WI38 (cell line): Measurements from ENCODE around the gene LKAAEAR1.
A peak's percentile ranks its signal among the peaks of the same experiment; 100 is the strongest.

Experiments used
- H3K4me3 ChIP-seq: 2 replicates; pipeline ENCODE4 v1.5.1; 2011; ENCODE audit warnings: low read depth, mild to moderate bottlenecking, control low read depth, low read length
- TF ChIP-seq, protein P1 (sequence below): IDR thresholded peaks from 2 replicates; pipeline ENCODE4 v1.5.1; 2012; ENCODE audit warnings: low read depth, mild to moderate bottlenecking, control low read depth, low read length

The LKAAEAR1 gene

DNA sequence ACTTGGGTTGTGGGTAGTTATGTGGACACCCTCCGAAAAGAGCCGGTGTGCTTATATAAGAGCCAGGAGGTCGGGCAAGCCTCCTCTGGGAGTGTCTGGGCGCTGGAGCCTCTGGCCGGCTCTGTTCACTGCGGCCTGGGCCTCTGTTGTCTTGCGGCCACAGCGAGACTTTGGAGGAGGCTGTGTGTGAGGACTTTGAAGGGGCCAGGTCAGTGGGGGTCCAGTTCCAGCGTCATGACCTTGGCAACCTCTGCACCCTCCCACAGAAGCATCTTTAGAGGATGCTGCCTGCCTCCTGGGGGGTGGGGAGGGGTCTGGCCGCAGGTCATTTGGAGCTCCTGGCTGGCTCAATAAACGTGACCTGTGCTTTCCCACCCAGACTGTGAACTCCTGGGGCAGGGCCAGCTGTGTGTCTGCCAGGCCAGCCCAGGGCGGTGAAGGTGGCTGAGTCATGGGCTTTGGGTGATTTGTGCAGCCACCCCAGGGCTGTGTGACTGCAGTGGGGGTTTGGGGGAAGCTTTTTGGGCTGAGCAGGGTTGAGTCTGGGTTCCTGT is 20.0 kb downstream of the LKAAEAR1 start:
- H3K4me3 ChIP-seq, result peak overlapping the region; percentile 89
- TF ChIP-seq, protein P1, sequence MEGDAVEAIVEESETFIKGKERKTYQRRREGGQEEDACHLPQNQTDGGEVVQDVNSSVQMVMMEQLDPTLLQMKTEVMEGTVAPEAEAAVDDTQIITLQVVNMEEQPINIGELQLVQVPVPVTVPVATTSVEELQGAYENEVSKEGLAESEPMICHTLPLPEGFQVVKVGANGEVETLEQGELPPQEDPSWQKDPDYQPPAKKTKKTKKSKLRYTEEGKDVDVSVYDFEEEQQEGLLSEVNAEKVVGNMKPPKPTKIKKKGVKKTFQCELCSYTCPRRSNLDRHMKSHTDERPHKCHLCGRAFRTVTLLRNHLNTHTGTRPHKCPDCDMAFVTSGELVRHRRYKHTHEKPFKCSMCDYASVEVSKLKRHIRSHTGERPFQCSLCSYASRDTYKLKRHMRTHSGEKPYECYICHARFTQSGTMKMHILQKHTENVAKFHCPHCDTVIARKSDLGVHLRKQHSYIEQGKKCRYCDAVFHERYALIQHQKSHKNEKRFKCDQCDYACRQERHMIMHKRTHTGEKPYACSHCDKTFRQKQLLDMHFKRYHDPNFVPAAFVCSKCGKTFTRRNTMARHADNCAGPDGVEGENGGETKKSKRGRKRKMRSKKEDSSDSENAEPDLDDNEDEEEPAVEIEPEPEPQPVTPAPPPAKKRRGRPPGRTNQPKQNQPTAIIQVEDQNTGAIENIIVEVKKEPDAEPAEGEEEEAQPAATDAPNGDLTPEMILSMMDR, result no peak

DNA sequence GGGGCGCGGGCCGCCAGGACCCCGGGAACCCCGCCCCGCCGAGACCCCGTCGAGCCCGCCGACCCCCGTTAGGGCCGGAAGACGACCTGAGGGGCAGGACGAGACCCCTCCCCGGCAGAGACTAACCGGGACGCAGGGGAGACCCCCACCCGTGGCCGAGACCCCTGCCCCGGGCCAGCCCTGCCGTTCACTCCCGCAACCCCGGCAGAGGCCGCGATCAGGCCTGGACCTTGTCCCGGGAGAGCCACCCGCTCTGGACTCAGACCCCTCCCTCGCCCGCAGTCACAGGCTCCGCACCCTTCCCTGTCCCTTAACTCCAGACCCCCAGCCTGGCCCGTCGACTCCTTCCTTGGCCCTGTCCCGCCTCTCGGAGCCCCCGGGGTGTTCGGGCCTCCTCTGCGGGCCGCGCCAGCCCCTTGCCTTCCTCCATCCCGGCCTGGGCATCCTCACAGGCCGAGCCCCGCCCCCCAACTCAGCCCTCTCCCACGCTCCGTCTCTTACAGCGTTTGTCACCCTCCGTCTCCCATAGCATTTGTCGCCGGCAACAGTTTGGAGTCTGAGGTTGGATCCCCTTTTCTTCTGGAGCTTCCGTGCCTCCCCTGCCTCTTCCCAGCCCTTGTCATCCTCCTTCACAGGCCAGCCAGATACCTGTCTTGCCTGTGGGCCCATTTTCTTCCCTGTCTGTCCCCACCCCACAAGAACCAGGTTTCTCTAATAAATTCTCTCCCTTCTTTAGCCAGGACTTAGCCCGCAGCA is 20.6 kb downstream of the LKAAEAR1 start:
- TF ChIP-seq, protein P1, result no peak
- H3K4me3 ChIP-seq, result peak overlapping the region; percentile 89

DNA sequence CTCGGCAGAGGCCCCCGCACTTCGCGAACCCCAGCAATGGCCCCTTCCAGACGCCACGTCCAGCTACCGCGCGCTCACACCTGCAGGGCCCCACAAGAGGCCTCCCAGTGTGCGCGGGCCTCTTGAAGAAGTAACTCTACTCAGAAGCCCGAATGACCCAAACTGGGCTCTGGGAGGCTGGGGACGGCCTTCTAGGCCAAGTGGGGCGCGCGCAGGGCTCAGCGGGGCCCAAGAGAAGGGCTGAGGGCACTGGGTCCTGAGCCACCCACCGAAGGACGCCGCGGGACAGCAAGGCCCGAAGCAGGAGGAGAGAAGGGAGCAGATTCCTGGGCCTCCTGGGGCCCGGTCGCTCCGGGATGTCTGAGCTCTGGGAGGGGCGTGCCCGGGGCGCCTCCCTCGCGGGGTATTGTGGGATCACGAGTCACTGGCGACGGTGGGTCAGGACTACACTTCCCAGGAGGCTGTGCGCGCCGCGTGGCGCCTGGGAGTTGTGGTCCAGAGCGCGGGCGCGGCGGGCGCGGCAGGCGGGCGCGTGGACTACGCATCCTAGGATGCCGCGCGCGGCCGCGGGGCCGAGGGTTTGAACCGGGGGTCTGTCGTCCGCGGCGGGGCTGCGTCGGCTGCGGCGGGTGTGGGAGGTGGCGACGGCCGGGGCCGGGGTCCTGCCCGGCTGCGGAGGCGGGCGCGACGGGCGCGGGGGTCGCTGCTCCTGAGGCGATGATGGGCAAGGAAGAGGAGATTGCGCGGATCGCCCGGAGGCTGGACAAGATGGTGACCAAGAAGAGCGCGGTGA is 21.4 kb downstream of the LKAAEAR1 start, which contains the start of gene TCEA2:
TCEA2 (plus strand) TSS at position 603 of the 793 bp plus-strand sequence; CDS start at position 718, 115 bp downstream.
- H3K4me3 ChIP-seq, result peak within 1 kb of the TSS; percentile 89
- TF ChIP-seq, protein P1, result no peak

DNA sequence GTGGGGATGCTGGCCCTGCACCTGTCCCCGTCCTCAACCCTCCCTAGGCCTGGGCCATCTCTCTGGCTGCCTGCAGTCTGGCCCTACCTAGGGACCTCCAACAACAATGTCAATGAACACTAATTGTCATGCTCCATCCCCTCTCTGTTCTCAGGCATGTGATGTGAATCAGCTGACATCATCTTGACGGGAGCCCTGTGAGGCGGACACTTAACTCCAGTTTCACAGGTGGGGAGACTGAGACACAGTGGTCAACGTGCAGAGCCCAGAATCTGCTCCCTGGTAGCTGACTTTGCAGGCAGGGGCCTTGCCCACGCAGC is 22.0 kb downstream of the LKAAEAR1 start:
- peak overlapping the region; percentile 89 for H3K4me3 ChIP-seq

DNA sequence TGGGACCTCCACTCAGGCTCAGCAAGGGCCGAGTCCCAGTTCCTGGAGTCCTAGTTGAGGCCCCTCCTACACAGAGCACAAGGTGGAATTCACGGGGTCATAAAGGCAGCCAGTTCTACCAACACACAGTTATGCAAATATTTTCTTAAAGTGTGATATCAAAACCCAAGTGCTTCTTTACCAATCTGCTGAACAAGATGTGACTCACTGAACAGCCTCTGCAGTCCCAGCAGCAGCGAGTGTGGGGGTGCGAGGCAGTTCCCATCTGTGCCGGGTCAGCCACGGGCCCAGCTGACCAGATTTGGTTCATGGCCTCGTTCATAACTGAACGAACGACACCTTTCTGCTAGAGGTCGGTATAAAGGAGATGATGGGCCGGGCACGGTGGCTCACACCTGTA is 25.7 kb downstream of the LKAAEAR1 start:
- no peak overlapping the region for H3K4me3 ChIP-seq
- TF ChIP-seq, protein P1, result no peak

More for the DNA sequence above, 22.0 kb downstream of the LKAAEAR1 start:
- TF ChIP-seq, protein P1, result no peak

DNA sequence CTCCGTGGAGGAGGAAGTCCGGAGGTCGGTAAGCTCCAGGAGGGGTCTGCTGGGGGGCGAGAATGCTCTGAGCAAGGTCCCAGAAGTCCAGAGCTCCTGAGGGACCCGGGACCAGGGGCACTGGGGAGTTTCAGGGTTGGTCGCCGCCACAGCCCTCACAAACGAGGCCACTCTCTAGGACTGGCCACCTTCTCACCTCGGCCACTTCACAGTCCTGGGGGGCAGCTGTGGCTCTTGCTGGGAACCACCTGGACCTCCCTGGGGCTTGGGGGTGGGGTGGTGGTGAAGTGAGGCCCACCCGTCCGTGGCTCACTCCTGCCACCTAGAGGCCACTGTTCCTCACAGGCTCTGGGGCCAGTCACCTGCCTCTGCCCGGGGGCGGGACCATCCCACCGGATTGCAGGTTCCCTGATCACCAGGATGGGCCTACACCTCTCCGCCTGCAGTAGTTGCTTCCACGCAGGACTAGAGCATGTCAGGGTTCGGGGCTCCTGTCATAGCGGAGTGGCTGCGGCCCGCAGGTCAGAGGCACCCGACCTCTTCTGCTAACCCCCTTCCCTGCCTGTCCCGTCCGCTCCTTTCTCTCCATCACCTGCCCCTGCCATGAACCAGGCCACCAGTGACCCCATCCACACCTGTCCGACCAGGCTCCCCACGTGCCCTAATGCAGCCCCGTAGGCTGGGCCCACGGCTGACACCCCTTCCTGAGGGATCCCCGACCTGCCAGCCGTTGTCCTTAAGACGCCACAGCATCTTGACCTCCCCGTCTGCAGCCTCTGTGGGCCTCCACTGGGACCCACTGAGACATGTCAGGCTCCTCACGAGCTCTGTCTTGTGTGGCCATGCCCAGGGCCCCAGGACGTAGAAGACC is 26.3 kb downstream of the LKAAEAR1 start:
- no peak overlapping the region for H3K4me3 ChIP-seq
- TF ChIP-seq, protein P1, result peak; percentile 87
